ENCODE data around the gene C3AR1. TPM values are rescaled to one million over a fixed set of nuclear protein-coding genes. Genes with fewer than 3 reads are reported as not detected.

Gene C3AR1
- total and polyA plus RNA-seq, 8 donors = 0.93 to 19.0 (median 1.5) TPM

- intact Hi-C loops (cut with DNase I) = no loop called here
- Histone ChIP-seq H3K4me1 (peaks cover 16 to 34% (median 17%) of the 10 kb centered on the region in 3 donors), H3K36me3 (peaks cover 3 to 40% (median 13%) of the 10 kb centered on the region in 3 donors), H3K27me3 (no peaks in the 10 kb centered on the region), H3K4me3 (no peak overlapping the region), H3K27ac (no peak overlapping the region), H3K9me3 (no peaks in the 10 kb centered on the region)
- FAIRE-seq = no peak
- no peak for ATAC-seq
- no peak for TF ChIP-seq CTCF (IDR thresholded peaks at IDR 0.05)
- DNase-seq = no peak
- WGBS, 2 donors = 89 to 91% methylated on average over 1 of the region's 1 CpG
Observed at GRCh38 chr12:8040791-8041190, 25.4 kb downstream of the C3AR1 start.

- Histone ChIP-seq H3K9me3 (no peaks in the 10 kb centered on the region), H3K27me3 (no peaks in the 10 kb centered on the region), H3K27ac (peak overlapping the region in 3 of 4 donors; percentile 46 to 61 (median 57)), H3K4me1 (peaks cover 18 to 55% (median 38%) of the 10 kb centered on the region in 3 donors), H3K36me3 (peaks cover under 1 to 19% (median 5%) of the 10 kb centered on the region in 3 donors), H3K4me3 (peak overlapping the region in 2 of 4 donors; percentile 10 to 23)
- 2 to 6% methylated on average over 12 to 13 of the region's 13 CpGs for WGBS, 2 donors
- intact Hi-C loops (cut with DNase I) = no loop called here
- ATAC-seq (peak; percentile 92 to 97 (median 94)), FAIRE-seq (no peak), DNase-seq (peak; percentile 75 to 91 (median 82))
- no peak for TF ChIP-seq CTCF (IDR thresholded peaks at IDR 0.05)
Observed at GRCh38 chr12:8038659-8039114, 27.5 kb downstream of the C3AR1 start.

- TF ChIP-seq CTCF (IDR thresholded peaks at IDR 0.05) = no peak
- WGBS, 2 donors = 36 to 37% methylated on average over 6 of the region's 6 CpGs
- Histone ChIP-seq H3K27me3 (no peaks in the 10 kb centered on the region), H3K27ac (peak overlapping the region in 2 of 4 donors; percentile 57 to 61), H3K36me3 (peaks cover 0 to 14% (median 0%) of the 10 kb centered on the region in 3 donors), H3K9me3 (no peaks in the 10 kb centered on the region), H3K4me1 (peaks cover 18 to 55% (median 38%) of the 10 kb centered on the region in 3 donors), H3K4me3 (peak overlapping the region in 1 of 4 donors; percentile 23)
- FAIRE-seq = no peak
- intact Hi-C loops (cut with DNase I) = no loop called here
- DNase-seq = peak in 1 of 6 donors; percentile 39
- ATAC-seq = no peak
Observed at GRCh38 chr12:8037947-8038346, 28.2 kb downstream of the C3AR1 start.

- Histone ChIP-seq H3K27ac (peak overlapping the region in 1 of 4 donors; percentile 57), H3K9me3 (no peaks in the 10 kb centered on the region), H3K4me3 (no peak overlapping the region), H3K27me3 (no peaks in the 10 kb centered on the region), H3K4me1 (peaks cover 18 to 55% (median 38%) of the 10 kb centered on the region in 3 donors), H3K36me3 (peaks cover 0 to 7% (median 0%) of the 10 kb centered on the region in 3 donors)
- ATAC-seq (no peak), FAIRE-seq (no peak), DNase-seq (no peak)
- intact Hi-C loops (cut with DNase I) = no loop called here
- 54% methylated on average over 6 of the region's 6 CpGs for WGBS, 2 donors
- no peak for TF ChIP-seq CTCF (IDR thresholded peaks at IDR 0.05)
Observed at GRCh38 chr12:8037046-8037663, 29.0 kb downstream of the C3AR1 start.

GRCh38 chr12:8036346-8036745, 29.8 kb downstream of the C3AR1 start:
- intact Hi-C loops (cut with DNase I) = no loop called here
- TF ChIP-seq CTCF (IDR thresholded peaks at IDR 0.05) = no peak
- Histone ChIP-seq H3K4me3 (no peak overlapping the region), H3K27me3 (no peaks in the 10 kb centered on the region), H3K4me1 (peaks cover 18 to 61% (median 44%) of the 10 kb centered on the region in 3 donors), H3K27ac (no peak overlapping the region), H3K9me3 (no peaks in the 10 kb centered on the region), H3K36me3 (peaks cover 0 to 7% (median 0%) of the 10 kb centered on the region in 3 donors)
- no peak for ATAC-seq
- DNase-seq = no peak
- 42 to 51% methylated on average over 8 of the region's 8 CpGs for WGBS, 2 donors
- FAIRE-seq = no peak

Data from pancreas (tissue), 10 donors.